BE2C (cell line): ENCODE data around the gene TTLL11.
"Not testable (repeated sequence)": the region's sequence is repeated elsewhere in the genome, so short reads cannot be mapped to it uniquely, and the experiment has no call there.

Source experiments
- DNase-seq: peaks from one replicate; pipeline ENCODE4 v3.0.0-alpha.2; 2020
- H3K27me3 ChIP-seq: fragments of 250-450 bp; sonication (Bioruptor Pico); 2 replicates; pipeline ENCODE4 v1.5.1; 2020; ENCODE audit warnings: mild to moderate bottlenecking
- H3K36me3 ChIP-seq: fragments of 250-450 bp; sonication (Bioruptor Pico); 2 replicates; pipeline ENCODE4 v1.5.1; 2020; ENCODE audit warnings: mild to moderate bottlenecking
- H3K4me1 ChIP-seq: fragments of 250-450 bp; sonication (Bioruptor Pico); 2 replicates; pipeline ENCODE4 v1.5.1; 2020
- H3K4me3 ChIP-seq: 2 replicates; pipeline ENCODE4 v1.5.1; 2011; ENCODE audit warnings: low read depth, low read length
- H3K9me3 ChIP-seq: fragments of 250-450 bp; sonication (Bioruptor Pico); 2 replicates; pipeline ENCODE4 v1.5.1; 2020
- TF ChIP-seq, protein P1 (sequence below): IDR thresholded peaks from 2 replicates; pipeline ENCODE4 v1.5.1; 2012; ENCODE audit warnings: mild to moderate bottlenecking, low read depth, low read length

The TTLL11 gene

DNA sequence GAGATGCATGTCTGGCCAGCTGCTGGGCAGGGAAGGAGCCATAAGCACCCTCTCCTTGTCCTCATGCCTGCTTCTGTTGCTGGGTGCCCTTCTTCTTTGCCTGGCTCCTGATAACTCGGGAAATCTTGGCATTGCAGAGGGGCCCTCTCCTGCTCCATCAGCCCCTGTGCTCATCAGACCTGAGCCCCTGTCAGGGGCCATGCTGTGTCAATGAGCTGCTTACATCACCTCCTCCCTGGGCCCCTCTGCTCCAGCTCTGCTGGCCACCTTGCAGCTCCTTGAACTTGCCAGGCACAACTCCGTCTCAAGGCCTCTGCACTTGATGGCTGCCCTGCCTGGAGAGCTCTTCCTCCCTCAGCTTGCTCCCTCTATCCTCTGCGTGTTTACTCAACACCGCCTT, 194.3 kb downstream of the TTLL11 start:
- Histone ChIP-seq H3K4me1 (peaks cover 7% of the 10 kb centered on the region; the same call in 1 of the 2 replicates), H3K36me3 (no peaks in the 10 kb centered on the region), H3K4me3 (no peak overlapping the region), H3K9me3 (no peaks in the 10 kb centered on the region), H3K27me3 (no peaks in the 10 kb centered on the region)
- TF ChIP-seq, protein P1, sequence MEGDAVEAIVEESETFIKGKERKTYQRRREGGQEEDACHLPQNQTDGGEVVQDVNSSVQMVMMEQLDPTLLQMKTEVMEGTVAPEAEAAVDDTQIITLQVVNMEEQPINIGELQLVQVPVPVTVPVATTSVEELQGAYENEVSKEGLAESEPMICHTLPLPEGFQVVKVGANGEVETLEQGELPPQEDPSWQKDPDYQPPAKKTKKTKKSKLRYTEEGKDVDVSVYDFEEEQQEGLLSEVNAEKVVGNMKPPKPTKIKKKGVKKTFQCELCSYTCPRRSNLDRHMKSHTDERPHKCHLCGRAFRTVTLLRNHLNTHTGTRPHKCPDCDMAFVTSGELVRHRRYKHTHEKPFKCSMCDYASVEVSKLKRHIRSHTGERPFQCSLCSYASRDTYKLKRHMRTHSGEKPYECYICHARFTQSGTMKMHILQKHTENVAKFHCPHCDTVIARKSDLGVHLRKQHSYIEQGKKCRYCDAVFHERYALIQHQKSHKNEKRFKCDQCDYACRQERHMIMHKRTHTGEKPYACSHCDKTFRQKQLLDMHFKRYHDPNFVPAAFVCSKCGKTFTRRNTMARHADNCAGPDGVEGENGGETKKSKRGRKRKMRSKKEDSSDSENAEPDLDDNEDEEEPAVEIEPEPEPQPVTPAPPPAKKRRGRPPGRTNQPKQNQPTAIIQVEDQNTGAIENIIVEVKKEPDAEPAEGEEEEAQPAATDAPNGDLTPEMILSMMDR = no peak
- DNase-seq = no peak

- Histone ChIP-seq H3K36me3 (no peaks in the 10 kb centered on the region), H3K9me3 (no peaks in the 10 kb centered on the region), H3K27me3 (no peaks in the 10 kb centered on the region), H3K4me3 (no peak overlapping the region), H3K4me1 (no peaks in the 10 kb centered on the region; the same call in 1 of the 2 replicates)
- DNase-seq = no peak
- TF ChIP-seq, protein P1 = no peak
Measured at GRCh38 chr9:121897140-121897539, 196.0 kb downstream of the TTLL11 start.

- no peaks in the 10 kb centered on the region for H3K36me3 ChIP-seq
- H3K4me3 ChIP-seq = no peak overlapping the region
- TF ChIP-seq, protein P1 = no peak
- no peak for DNase-seq
- no peaks in the 10 kb centered on the region for H3K4me1 ChIP-seq
- H3K9me3 ChIP-seq = no peaks in the 10 kb centered on the region
- no peaks in the 10 kb centered on the region for H3K27me3 ChIP-seq
Measured at GRCh38 chr9:121896545-121896943, 196.6 kb downstream of the TTLL11 start.

DNA sequence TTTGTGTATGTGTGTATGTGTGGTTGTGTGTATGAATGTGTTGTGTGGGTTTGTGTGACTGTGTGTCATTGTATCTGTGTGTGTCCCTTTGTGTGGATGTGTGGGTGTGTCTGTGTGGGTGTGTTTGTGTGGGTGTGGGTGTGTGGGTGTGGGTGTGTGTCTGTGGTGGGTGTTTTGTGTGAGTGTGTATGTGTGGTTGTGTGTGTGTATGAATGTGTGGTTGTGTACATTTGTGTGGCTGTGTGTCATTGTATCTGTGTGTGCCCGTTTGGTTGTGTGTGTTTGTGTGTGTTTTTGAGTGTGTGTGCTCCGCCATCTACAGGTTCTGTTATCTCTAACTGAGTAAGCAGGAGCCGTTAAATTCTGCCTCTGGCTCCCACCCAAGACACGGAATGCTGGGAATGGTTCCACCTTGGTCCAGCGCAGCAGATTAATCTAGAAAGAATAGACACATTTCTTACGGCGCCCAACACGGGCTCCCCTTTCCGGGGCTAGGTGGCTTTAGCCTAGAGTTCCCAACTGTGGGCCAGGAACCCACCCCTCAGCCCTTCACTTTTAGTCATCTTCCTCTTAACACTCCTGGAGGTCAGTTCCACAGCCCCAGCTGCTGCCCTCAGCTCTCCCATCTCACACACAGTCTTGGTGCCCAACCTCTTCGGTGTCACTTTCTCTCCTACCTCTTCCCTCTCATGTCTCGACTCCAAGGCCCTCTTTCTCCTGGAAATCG, 197.1 kb downstream of the TTLL11 start:
- Histone ChIP-seq H3K4me3 (no peak overlapping the region), H3K4me1 (no peaks in the 10 kb centered on the region), H3K9me3 (no peaks in the 10 kb centered on the region), H3K36me3 (no peaks in the 10 kb centered on the region), H3K27me3 (no peaks in the 10 kb centered on the region)
- DNase-seq = peak; percentile 34
- TF ChIP-seq, protein P1 = no peak

- Histone ChIP-seq H3K27me3 (no peaks in the 10 kb centered on the region), H3K4me3 (no peak overlapping the region), H3K4me1 (no peaks in the 10 kb centered on the region), H3K9me3 (no peaks in the 10 kb centered on the region), H3K36me3 (no peaks in the 10 kb centered on the region)
- TF ChIP-seq, protein P1 = no peak
- DNase-seq = no peak
Measured at GRCh38 chr9:121895358-121895757, 197.8 kb downstream of the TTLL11 start.

DNA sequence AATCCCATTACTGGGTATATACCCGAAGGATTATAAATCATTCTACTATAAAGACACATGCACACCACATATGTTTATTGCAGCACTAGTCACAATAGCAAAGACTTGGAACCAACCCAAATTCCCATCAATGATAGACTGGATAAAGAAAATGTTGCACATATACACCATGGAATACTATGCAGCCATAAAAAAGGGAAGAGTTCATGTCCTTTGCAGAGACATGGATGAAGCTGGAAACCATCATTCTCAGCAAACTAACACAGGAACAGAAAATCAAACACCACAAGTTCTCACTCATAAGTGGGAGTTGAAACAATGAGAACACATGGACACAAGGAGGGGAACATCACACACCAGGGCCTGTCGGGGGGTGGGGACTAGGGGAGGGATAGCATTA, 198.7 kb downstream of the TTLL11 start:
- H3K4me1 ChIP-seq, H3K9me3 ChIP-seq, DNase-seq, H3K27me3 ChIP-seq, H3K4me3 ChIP-seq, H3K36me3 ChIP-seq: not testable (repeated sequence)
